ENCODE data around the gene TNFAIP8.

Gene TNFAIP8

DNA sequence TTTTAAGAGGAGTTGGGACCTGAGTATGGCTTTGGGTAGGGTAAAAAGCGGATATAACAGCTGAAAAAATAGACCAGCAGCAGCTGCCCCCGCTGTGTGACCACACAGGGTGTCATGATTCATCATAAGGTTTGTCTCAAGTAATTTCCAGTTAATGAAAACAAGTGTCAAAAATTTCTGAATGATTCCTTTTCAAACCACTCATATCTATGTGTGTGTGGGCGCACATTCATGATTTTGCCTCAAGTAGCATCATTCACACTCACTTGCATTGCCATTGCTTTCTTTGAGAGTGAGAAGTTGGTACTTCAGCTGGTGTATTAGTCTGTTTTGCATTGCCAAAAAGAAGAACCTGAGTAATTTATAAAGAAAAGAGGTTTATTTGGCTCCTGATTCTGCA is 12.1 kb upstream of the TNFAIP8 start:
- H3K27me3 ChIP-seq (replicated peaks in 2 of 5; ENCODE audit: control insufficient read depth in 4 of 5, insufficient read depth in 5 of 5, low read length in 4 of 5) = no peaks in the 10 kb centered on the region
- no peak overlapping the region for H3K27ac ChIP-seq (ENCODE audit: insufficient read depth in 1 of 2, low read depth in 1 of 2, low read length in 2 of 2, poor library complexity in 1 of 2, severe bottlenecking in 2 of 2)
- peaks cover 12 to 61% (median 39%) of the 10 kb centered on the region in 4 experiments for H3K4me1 ChIP-seq (ENCODE audit: control extremely low read depth in 1 of 4, control insufficient read depth in 4 of 4, insufficient read depth in 4 of 4, low read length in 3 of 4)
- ChIA-PET POLR2A (interaction anchor here (1.5 kb wide), 1 partner anchor 9 kb away, joined by 3 read pairs; no protein-coding TSS in a partner anchor), CTCF (interaction anchor here (1.0 to 2.7 kb wide), 3 partner anchors 13 to 28 kb away, joined by 3 to 12 read pairs (median 3); no protein-coding TSS in a partner anchor)
- 94% methylated on average over 2 of the region's 3 CpGs for WGBS (ENCODE audit: insufficient coverage)
- H3K4me3 ChIP-seq (ENCODE audit: control insufficient read depth in 1 of 7, extremely low read depth in 1 of 7, insufficient read depth in 4 of 7, low read depth in 2 of 7, low read length in 6 of 7) = no peak overlapping the region
- peaks cover 0 to 7% (median 2%) of the 10 kb centered on the region in 4 experiments for H3K36me3 ChIP-seq (ENCODE audit: control insufficient read depth in 4 of 4, insufficient read depth in 4 of 4, low read length in 3 of 4)
- peak in 1 of 3 donors; percentile 64 for DNase-seq
- H3K9me3 ChIP-seq (ENCODE audit: control extremely low read depth in 1 of 5, control insufficient read depth in 4 of 5, insufficient read depth in 2 of 5, low read depth in 1 of 5, low read length in 4 of 5) = peaks cover 0 to 2% (median 0%) of the 10 kb centered on the region in 5 experiments

DNA sequence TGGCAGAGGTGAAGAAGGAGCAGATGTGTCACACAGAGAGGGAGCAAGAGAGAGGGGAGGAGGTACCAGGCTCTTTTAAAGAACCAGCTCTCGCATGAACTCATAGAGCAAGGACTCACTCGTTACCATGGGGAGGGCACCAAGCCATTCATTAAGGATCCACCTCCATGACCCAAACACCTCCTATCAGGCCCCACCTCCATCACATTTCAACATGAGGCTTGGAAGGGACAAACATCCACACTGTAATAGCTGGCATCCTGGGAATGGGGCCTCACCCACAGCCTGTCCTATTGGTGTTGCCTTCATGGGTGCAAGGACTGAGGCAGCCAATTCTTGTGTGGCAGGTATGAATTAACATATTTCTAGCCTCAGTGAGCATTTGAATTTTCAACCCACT is 11.6 kb upstream of the TNFAIP8 start:
- ChIA-PET CTCF (interaction anchor here (1.0 to 2.7 kb wide), 4 partner anchors 13 to 68 kb away, joined by 3 to 12 read pairs (median 4); no protein-coding TSS in a partner anchor), POLR2A (interaction anchor here (1.5 kb wide), 1 partner anchor 10 kb away, joined by 3 read pairs; no protein-coding TSS in a partner anchor)
- peaks cover 0 to 7% (median 2%) of the 10 kb centered on the region in 4 experiments for H3K36me3 ChIP-seq (ENCODE audit: control insufficient read depth in 4 of 4, insufficient read depth in 4 of 4, low read length in 3 of 4)
- H3K4me1 ChIP-seq (ENCODE audit: control extremely low read depth in 1 of 4, control insufficient read depth in 4 of 4, insufficient read depth in 4 of 4, low read length in 3 of 4) = peaks cover 12 to 56% (median 35%) of the 10 kb centered on the region in 4 experiments
- WGBS (ENCODE audit: insufficient coverage) = 88% methylated on average over 2 of the region's 2 CpGs
- no peak overlapping the region for H3K4me3 ChIP-seq (ENCODE audit: control insufficient read depth in 1 of 7, extremely low read depth in 1 of 7, insufficient read depth in 4 of 7, low read depth in 2 of 7, low read length in 6 of 7)
- H3K27ac ChIP-seq (ENCODE audit: insufficient read depth in 1 of 2, low read depth in 1 of 2, low read length in 2 of 2, poor library complexity in 1 of 2, severe bottlenecking in 2 of 2) = no peak overlapping the region
- DNase-seq = no peak
- H3K9me3 ChIP-seq (ENCODE audit: control extremely low read depth in 1 of 5, control insufficient read depth in 4 of 5, insufficient read depth in 2 of 5, low read depth in 1 of 5, low read length in 4 of 5) = peaks cover 0 to 2% (median 0%) of the 10 kb centered on the region in 5 experiments
- no peaks in the 10 kb centered on the region for H3K27me3 ChIP-seq (replicated peaks in 2 of 5; ENCODE audit: control insufficient read depth in 4 of 5, insufficient read depth in 5 of 5, low read length in 4 of 5)

DNA sequence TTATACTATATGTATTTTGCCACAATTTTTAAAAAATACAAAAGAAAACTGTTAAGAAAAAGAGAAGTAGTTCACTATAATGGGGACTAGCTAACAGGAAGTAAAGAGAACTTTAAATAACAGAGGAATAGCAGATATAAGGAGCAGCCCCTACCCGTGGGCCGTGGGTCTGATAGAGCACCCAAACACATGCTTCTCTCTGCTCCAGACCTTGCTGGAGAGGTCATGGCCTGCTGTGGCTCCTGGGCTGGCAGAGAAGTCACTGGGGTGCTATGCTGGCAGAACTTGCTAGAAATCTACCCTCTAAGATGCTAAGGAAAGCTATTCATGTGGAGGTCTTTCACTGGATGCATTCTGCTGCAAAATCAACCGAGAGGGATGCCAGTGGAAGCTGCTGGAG is 10.0 kb upstream of the TNFAIP8 start:
- ChIA-PET POLR2A (interaction anchor here (0.6 to 1.1 kb wide), 2 partner anchors 8 to 10 kb away, joined by 3 to 6 read pairs; partner anchors contain the start of gene TNFAIP8), CTCF (interaction anchor here (0.8 to 1.7 kb wide), 7 partner anchors 8 to 66 kb away, joined by 3 to 10 read pairs (median 4); partner anchors contain the start of gene TNFAIP8)
- DNase-seq = no peak
- Histone ChIP-seq H3K4me3 (ENCODE audit: control insufficient read depth in 1 of 7, extremely low read depth in 1 of 7, insufficient read depth in 4 of 7, low read depth in 2 of 7, low read length in 6 of 7) (no peak overlapping the region), H3K27ac (ENCODE audit: insufficient read depth in 1 of 2, low read depth in 1 of 2, low read length in 2 of 2, poor library complexity in 1 of 2, severe bottlenecking in 2 of 2) (no peak overlapping the region), H3K27me3 (replicated peaks in 2 of 5; ENCODE audit: control insufficient read depth in 4 of 5, insufficient read depth in 5 of 5, low read length in 4 of 5) (no peaks in the 10 kb centered on the region), H3K4me1 (ENCODE audit: control extremely low read depth in 1 of 4, control insufficient read depth in 4 of 4, insufficient read depth in 4 of 4, low read length in 3 of 4) (peaks cover 3 to 40% (median 23%) of the 10 kb centered on the region in 4 experiments), H3K36me3 (ENCODE audit: control insufficient read depth in 4 of 4, insufficient read depth in 4 of 4, low read length in 3 of 4) (peaks cover 0 to 7% (median 2%) of the 10 kb centered on the region in 4 experiments), H3K9me3 (ENCODE audit: control extremely low read depth in 1 of 5, control insufficient read depth in 4 of 5, insufficient read depth in 2 of 5, low read depth in 1 of 5, low read length in 4 of 5) (peaks cover 0 to 2% (median 0%) of the 10 kb centered on the region in 5 experiments)
- WGBS (ENCODE audit: insufficient coverage) = 41% methylated on average over 3 of the region's 3 CpGs

DNA sequence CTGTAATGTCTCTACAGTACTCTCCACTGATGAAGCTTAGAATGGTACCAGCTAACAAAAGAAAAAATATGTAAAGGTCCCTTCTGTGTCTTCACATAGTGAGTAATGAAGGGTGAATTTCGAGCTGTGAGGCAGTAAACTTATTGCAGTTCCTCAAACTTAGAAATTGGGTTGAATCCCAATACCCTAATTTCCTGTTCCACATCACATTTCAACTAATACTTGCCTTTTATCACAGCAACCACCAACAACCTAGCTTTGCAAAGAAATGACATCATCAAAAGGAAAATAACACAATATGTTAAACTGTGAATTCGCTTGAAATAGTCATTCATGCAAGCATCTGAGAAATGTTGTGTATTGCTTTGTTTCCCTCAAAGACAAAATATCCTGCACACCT is 9.4 kb upstream of the TNFAIP8 start:
- ChIA-PET POLR2A (no interaction called here), CTCF (interaction anchor here (0.8 to 1.7 kb wide), 6 partner anchors 9 to 63 kb away, joined by 3 to 10 read pairs (median 4); partner anchors contain the start of gene TNFAIP8)
- DNase-seq = peak in 1 of 3 donors; percentile 48
- no CpG with 5 or more reads among the region's 2 CpGs for WGBS (ENCODE audit: insufficient coverage)
- Histone ChIP-seq H3K4me1 (ENCODE audit: control extremely low read depth in 1 of 4, control insufficient read depth in 4 of 4, insufficient read depth in 4 of 4, low read length in 3 of 4) (peaks cover 3 to 35% (median 19%) of the 10 kb centered on the region in 4 experiments), H3K36me3 (ENCODE audit: control insufficient read depth in 4 of 4, insufficient read depth in 4 of 4, low read length in 3 of 4) (peaks cover 0 to 7% (median 2%) of the 10 kb centered on the region in 4 experiments), H3K27me3 (replicated peaks in 2 of 5; ENCODE audit: control insufficient read depth in 4 of 5, insufficient read depth in 5 of 5, low read length in 4 of 5) (no peaks in the 10 kb centered on the region), H3K27ac (ENCODE audit: insufficient read depth in 1 of 2, low read depth in 1 of 2, low read length in 2 of 2, poor library complexity in 1 of 2, severe bottlenecking in 2 of 2) (no peak overlapping the region), H3K4me3 (ENCODE audit: control insufficient read depth in 1 of 7, extremely low read depth in 1 of 7, insufficient read depth in 4 of 7, low read depth in 2 of 7, low read length in 6 of 7) (no peak overlapping the region), H3K9me3 (ENCODE audit: control extremely low read depth in 1 of 5, control insufficient read depth in 4 of 5, insufficient read depth in 2 of 5, low read depth in 1 of 5, low read length in 4 of 5) (peaks cover 0 to 2% (median 0%) of the 10 kb centered on the region in 5 experiments)

DNA sequence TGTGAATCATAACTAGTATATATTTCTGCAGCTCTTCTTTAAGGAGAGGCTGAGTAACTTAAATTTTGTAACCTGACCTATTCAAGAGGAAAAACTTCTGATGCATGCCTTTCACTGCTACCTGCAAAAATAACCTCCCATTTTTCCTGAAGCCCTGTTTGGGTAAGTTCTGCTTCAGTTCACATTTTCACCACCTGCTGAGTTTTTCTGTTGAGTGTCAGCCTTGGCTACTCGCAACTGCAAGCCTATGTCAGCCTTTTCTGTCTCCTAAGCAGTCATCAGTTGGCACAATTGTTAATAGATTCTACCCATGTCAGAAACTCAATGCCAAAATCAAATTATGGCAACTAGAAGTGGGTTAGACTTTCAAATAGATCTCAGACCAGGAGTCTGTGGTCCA is 8.2 kb upstream of the TNFAIP8 start:
- no peak overlapping the region for H3K27ac ChIP-seq (ENCODE audit: insufficient read depth in 1 of 2, low read depth in 1 of 2, low read length in 2 of 2, poor library complexity in 1 of 2, severe bottlenecking in 2 of 2)
- ChIA-PET CTCF (interaction anchor here (0.5 to 1.3 kb wide), 3 partner anchors 12 to 317 kb away, joined by 3 to 6 read pairs (median 6); no protein-coding TSS in a partner anchor), POLR2A (no interaction called here)
- H3K36me3 ChIP-seq (ENCODE audit: control insufficient read depth in 4 of 4, insufficient read depth in 4 of 4, low read length in 3 of 4) = peaks cover 0 to 7% (median 2%) of the 10 kb centered on the region in 4 experiments
- DNase-seq = no peak
- H3K9me3 ChIP-seq (ENCODE audit: control extremely low read depth in 1 of 5, control insufficient read depth in 4 of 5, insufficient read depth in 2 of 5, low read depth in 1 of 5, low read length in 4 of 5) = peaks cover 0 to 2% (median 0%) of the 10 kb centered on the region in 5 experiments
- WGBS (ENCODE audit: insufficient coverage) = 71% methylated on average over 1 of the region's 1 CpG
- H3K27me3 ChIP-seq (replicated peaks in 2 of 5; ENCODE audit: control insufficient read depth in 4 of 5, insufficient read depth in 5 of 5, low read length in 4 of 5) = no peaks in the 10 kb centered on the region
- H3K4me3 ChIP-seq (ENCODE audit: control insufficient read depth in 1 of 7, extremely low read depth in 1 of 7, insufficient read depth in 4 of 7, low read depth in 2 of 7, low read length in 6 of 7) = no peak overlapping the region
- peaks cover 3 to 23% (median 13%) of the 10 kb centered on the region in 4 experiments for H3K4me1 ChIP-seq (ENCODE audit: control extremely low read depth in 1 of 4, control insufficient read depth in 4 of 4, insufficient read depth in 4 of 4, low read length in 3 of 4)

DNA sequence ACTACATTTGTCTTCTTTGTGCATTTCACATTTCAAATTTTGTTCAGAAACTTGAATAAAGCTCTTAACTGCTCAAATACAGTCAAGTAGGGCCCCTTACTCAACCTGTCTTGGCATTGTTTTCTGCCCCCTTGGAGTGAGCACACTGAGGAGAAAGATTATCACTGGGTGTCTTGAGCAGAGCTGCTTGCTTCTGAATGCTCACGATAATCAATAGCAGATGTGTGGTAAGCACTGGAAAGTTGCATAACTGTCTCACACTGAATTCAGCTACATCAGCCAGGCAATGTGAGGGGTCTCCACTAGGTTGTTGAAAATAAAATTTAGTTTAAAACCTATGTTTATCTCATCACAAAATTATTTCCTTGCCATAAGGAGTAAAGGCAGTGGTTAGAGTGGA is 7.8 kb upstream of the TNFAIP8 start:
- no peak for DNase-seq
- Histone ChIP-seq H3K27me3 (replicated peaks in 2 of 5; ENCODE audit: control insufficient read depth in 4 of 5, insufficient read depth in 5 of 5, low read length in 4 of 5) (no peaks in the 10 kb centered on the region), H3K36me3 (ENCODE audit: control insufficient read depth in 4 of 4, insufficient read depth in 4 of 4, low read length in 3 of 4) (peaks cover 0 to 7% (median 2%) of the 10 kb centered on the region in 4 experiments), H3K4me1 (ENCODE audit: control extremely low read depth in 1 of 4, control insufficient read depth in 4 of 4, insufficient read depth in 4 of 4, low read length in 3 of 4) (peaks cover 3 to 22% (median 9%) of the 10 kb centered on the region in 4 experiments), H3K27ac (ENCODE audit: insufficient read depth in 1 of 2, low read depth in 1 of 2, low read length in 2 of 2, poor library complexity in 1 of 2, severe bottlenecking in 2 of 2) (no peak overlapping the region), H3K4me3 (ENCODE audit: control insufficient read depth in 1 of 7, extremely low read depth in 1 of 7, insufficient read depth in 4 of 7, low read depth in 2 of 7, low read length in 6 of 7) (no peak overlapping the region), H3K9me3 (ENCODE audit: control extremely low read depth in 1 of 5, control insufficient read depth in 4 of 5, insufficient read depth in 2 of 5, low read depth in 1 of 5, low read length in 4 of 5) (peaks cover 0 to 2% (median 0%) of the 10 kb centered on the region in 5 experiments)
- CTCF ChIA-PET = interaction anchor here (1.1 to 1.3 kb wide), 2 partner anchors 11 to 32 kb away, joined by 3 to 6 read pairs; no protein-coding TSS in a partner anchor
- WGBS (ENCODE audit: insufficient coverage) = no CpG with 5 or more reads among the region's 1 CpG
- POLR2A ChIA-PET = no interaction called here

DNA sequence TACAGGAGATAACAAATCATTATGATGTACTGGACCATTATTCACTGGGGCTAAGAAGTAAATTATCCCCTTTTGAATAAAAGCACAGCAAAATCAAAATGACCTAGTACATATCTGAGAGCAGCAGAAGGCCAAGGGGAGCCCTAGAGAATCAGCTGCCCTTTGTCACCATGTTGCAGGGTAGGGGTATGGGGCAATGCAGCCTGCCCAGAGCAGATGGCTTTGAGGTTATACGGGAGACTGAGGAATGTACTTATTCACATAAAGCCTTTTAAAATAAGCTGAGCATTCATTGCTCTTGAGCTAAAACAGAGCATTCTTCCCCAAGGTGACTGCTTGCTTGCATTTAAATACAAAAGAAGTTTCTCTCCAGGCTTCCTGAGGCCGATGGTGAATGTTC is 2.6 kb upstream of the TNFAIP8 start:
- Histone ChIP-seq H3K4me1 (ENCODE audit: control extremely low read depth in 1 of 4, control insufficient read depth in 4 of 4, insufficient read depth in 4 of 4, low read length in 3 of 4) (peaks cover 7 to 35% (median 25%) of the 10 kb centered on the region in 4 experiments), H3K27me3 (replicated peaks in 2 of 5; ENCODE audit: control insufficient read depth in 4 of 5, insufficient read depth in 5 of 5, low read length in 4 of 5) (no peaks in the 10 kb centered on the region), H3K36me3 (ENCODE audit: control insufficient read depth in 4 of 4, insufficient read depth in 4 of 4, low read length in 3 of 4) (peaks cover 0 to 3% (median 0%) of the 10 kb centered on the region in 4 experiments), H3K4me3 (ENCODE audit: control insufficient read depth in 1 of 7, extremely low read depth in 1 of 7, insufficient read depth in 4 of 7, low read depth in 2 of 7, low read length in 6 of 7) (no peak overlapping the region), H3K9me3 (ENCODE audit: control extremely low read depth in 1 of 5, control insufficient read depth in 4 of 5, insufficient read depth in 2 of 5, low read depth in 1 of 5, low read length in 4 of 5) (no peaks in the 10 kb centered on the region), H3K27ac (ENCODE audit: insufficient read depth in 1 of 2, low read depth in 1 of 2, low read length in 2 of 2, poor library complexity in 1 of 2, severe bottlenecking in 2 of 2) (no peak overlapping the region)
- DNase-seq = no peak
- CTCF ChIA-PET = interaction anchor here (0.8 to 3.6 kb wide), 4 partner anchors 12 to 38 kb away, joined by 3 to 10 read pairs (median 4); no protein-coding TSS in a partner anchor
- WGBS (ENCODE audit: insufficient coverage) = 100% methylated on average over 1 of the region's 2 CpGs
- POLR2A ChIA-PET = no interaction called here
